ENCODE results near the gene SLC6A20. TPM values are rescaled to one million over a fixed set of nuclear protein-coding genes. Genes with fewer than 3 reads are reported as not detected.

The SLC6A20 gene
- total and polyA plus RNA-seq, 2 experiments from 2014 or later: 0.20 to 0.39 TPM

DNA sequence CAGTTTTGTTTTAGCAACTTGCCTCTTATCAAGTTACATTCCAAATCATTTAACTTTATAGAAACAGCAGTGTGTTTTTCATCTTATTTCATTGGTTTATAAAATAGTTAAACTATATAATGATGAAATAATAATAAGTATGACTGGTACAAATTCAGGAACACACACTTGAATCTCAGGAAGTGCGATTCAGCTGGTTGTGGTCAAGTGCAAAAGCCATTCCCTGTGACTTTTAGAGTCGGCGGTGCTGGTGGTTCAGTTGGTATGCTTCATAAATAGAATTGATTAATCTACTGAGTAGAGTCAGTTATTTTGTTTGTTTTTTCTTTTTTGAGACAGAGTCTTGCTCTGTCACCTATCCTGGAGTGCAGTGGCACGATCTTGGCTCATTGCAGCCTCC is 84.4 kb downstream of the SLC6A20 start:
- Histone ChIP-seq H3K27ac (peak overlapping the region; percentile 59), H3K36me3 (peaks cover 53% of the 10 kb centered on the region), H3K4me1 (ENCODE audit: low read depth) (no peaks in the 10 kb centered on the region), H3K4me3 (no peak overlapping the region), H3K27me3 (no peaks in the 10 kb centered on the region), H3K9me3 (ENCODE audit: low read depth) (no peaks in the 10 kb centered on the region)
- no peak for DNase-seq (ENCODE audit: low read depth in 1 of 2, low spot score in 1 of 2)
- TF ChIP-seq CTCF (IDR thresholded peaks at IDR 0.05; ENCODE audit: low read depth, low read length): no peak

GRCh38 chr3:45705839-45706808 is 90.2 kb downstream of the SLC6A20 start:
- DNase-seq (ENCODE audit: low read depth in 1 of 2, low spot score in 1 of 2): no peak
- Histone ChIP-seq H3K27ac (peak overlapping the region; percentile 53), H3K9me3 (ENCODE audit: low read depth) (no peaks in the 10 kb centered on the region), H3K4me1 (ENCODE audit: low read depth) (no peaks in the 10 kb centered on the region), H3K27me3 (no peaks in the 10 kb centered on the region), H3K4me3 (no peak overlapping the region), H3K36me3 (peaks cover 31% of the 10 kb centered on the region)
- TF ChIP-seq CTCF (IDR thresholded peaks at IDR 0.05; ENCODE audit: low read depth, low read length): no peak

Other genes with a start within 250 kb of the SLC6A20 start
- gene LIMD1, start 201.8 kb downstream of the SLC6A20 start, total RNA-seq: 24.6 and 44.0 TPM in 2 replicates
- gene LIMD1, start 201.8 kb downstream of the SLC6A20 start, polyA plus RNA-seq: 19.4 and 30.3 TPM in 2 replicates
- 15.7 and 37.5 TPM in 2 replicates for gene SACM1L, start 107.1 kb downstream of the SLC6A20 start, total RNA-seq
- 32.8 and 37.4 TPM in 2 replicates for gene SACM1L, start 107.1 kb downstream of the SLC6A20 start, polyA plus RNA-seq
- gene LZTFL1, start 45.6 kb upstream of the SLC6A20 start, total RNA-seq: 26.4 and 30.2 TPM in 2 replicates
- 21.7 and 26.0 TPM in 2 replicates for gene LZTFL1, start 45.6 kb upstream of the SLC6A20 start, polyA plus RNA-seq
- 0.21 and 0.27 TPM in 2 replicates for gene CCR9, start 90.0 kb upstream of the SLC6A20 start, total RNA-seq
- 0.22 and 0.71 TPM in 2 replicates for gene CCR9, start 90.0 kb upstream of the SLC6A20 start, polyA plus RNA-seq
- not detected in 2 replicates for gene CXCR6, start 146.9 kb upstream of the SLC6A20 start, total RNA-seq
- gene CXCR6, start 146.9 kb upstream of the SLC6A20 start, polyA plus RNA-seq: 0.06 TPM in 1 of 2 replicates, not detected in the other
- 14.8 and 27.5 TPM in 2 replicates for gene FYCO1, start 199.3 kb upstream of the SLC6A20 start, total RNA-seq
- 8.1 and 11.5 TPM in 2 replicates for gene FYCO1, start 199.3 kb upstream of the SLC6A20 start, polyA plus RNA-seq
- not detected in 2 replicates for gene XCR1, start 230.9 kb upstream of the SLC6A20 start, total RNA-seq
- not detected in 2 replicates for gene XCR1, start 230.9 kb upstream of the SLC6A20 start, polyA plus RNA-seq

Data from cardiac muscle cell (in vitro differentiated cells and primary cell).